ENCODE measurements around the gene HOXD8. TPM values are rescaled to one million over a fixed set of nuclear protein-coding genes. Genes with fewer than 3 reads are reported as not detected.

HOXD8 gene
- total and polyA plus RNA-seq, 9 of the 15 experiments (the other 6 are each of a cell fraction or from before 2014, with no cell fraction given), result 0.04 to 0.15 TPM; not detected in 7

DNA sequence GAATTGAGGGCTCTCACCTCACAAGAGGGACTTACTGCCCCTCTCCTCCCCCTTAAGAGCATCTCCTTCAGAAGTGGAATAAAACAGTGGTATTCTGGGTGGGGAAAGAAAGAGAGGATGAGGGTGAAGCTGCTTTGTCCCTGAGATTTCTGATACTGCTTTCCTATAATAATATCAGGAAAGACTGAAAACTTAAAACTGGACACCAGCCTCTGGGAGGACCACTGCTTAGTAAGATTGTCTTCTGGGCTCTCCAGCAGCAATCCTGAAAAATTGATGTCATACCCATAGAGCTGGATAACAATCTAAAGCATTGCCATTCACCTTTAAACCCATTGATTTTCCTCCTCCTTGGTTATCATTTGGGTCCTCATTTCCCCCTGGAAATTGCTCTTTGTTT, 17.1 kb downstream of the HOXD8 start:
- Histone ChIP-seq H2AFZ (ENCODE audit: low read depth, low read length) (no peak overlapping the region), H3K9ac (ENCODE audit: insufficient read depth in 1 of 2, low read depth in 2 of 2, low read length in 2 of 2) (no peak overlapping the region), H3K9me1 (ENCODE audit: control insufficient read depth, insufficient read depth, low read length) (no peaks in the 10 kb centered on the region), H3K4me3 (no peak overlapping the region), H3K36me3 (ENCODE audit: control insufficient read depth, insufficient read depth, low read length) (no peaks in the 10 kb centered on the region), H3K4me2 (ENCODE audit: insufficient read depth, low read length) (no peak overlapping the region), H3K79me2 (ENCODE audit: control insufficient read depth, insufficient read depth, low read length) (no peaks in the 10 kb centered on the region), H3K4me1 (replicated peaks in 1 of 2; ENCODE audit: control insufficient read depth in 2 of 2, insufficient read depth in 2 of 2, low read length in 2 of 2) (peaks cover 0 to 3% of the 10 kb centered on the region in 2 experiments; a peak in 1 of 5 replicates), H4K20me1 (replicated peaks; ENCODE audit: control insufficient read depth, insufficient read depth, low read length) (no peaks in the 10 kb centered on the region; the same call in 1 of the 2 replicates), H3K9me3 (replicated peaks; ENCODE audit: control insufficient read depth, insufficient read depth, low read depth, low read length) (no peaks in the 10 kb centered on the region), H3K27me3 (ENCODE audit: control insufficient read depth in 2 of 2, insufficient read depth in 2 of 2, low read length in 2 of 2) (peaks cover 54 to 57% of the 10 kb centered on the region in 2 experiments), H3K27ac (ENCODE audit: extremely low read depth, low read depth, low read length) (no peak overlapping the region)
- in situ Hi-C loops (cut with MboI), result loop anchor here (25.0 kb wide), 2 partner anchors 666 to 1616 kb away; no protein-coding TSS in a partner anchor
- ChIA-PET POLR2A (no interaction called here), CTCF (ENCODE audit: low intra/inter-chr PET ratio) (no interaction called here)
- ATAC-seq (no peak), DNase-seq (ENCODE audit: extremely low read depth in 1 of 4, low spot score in 3 of 4) (no peak), FAIRE-seq (no peak)
- no TSS peak for BruUV-seq (replicated peaks)
- intact Hi-C loops (cut with micrococcal nuclease), result loop anchor here (10.0 kb wide), 2 partner anchors 228 to 1608 kb away; no protein-coding TSS in a partner anchor
- TF ChIP-seq, protein P1, sequence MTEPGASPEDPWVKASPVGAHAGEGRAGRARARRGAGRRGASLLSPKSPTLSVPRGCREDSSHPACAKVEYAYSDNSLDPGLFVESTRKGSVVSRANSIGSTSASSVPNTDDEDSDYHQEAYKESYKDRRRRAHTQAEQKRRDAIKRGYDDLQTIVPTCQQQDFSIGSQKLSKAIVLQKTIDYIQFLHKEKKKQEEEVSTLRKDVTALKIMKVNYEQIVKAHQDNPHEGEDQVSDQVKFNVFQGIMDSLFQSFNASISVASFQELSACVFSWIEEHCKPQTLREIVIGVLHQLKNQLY (CRISPR knock-in tag; conservative IDR thresholded peaks at IDR 0.05), result no peak
- TF ChIP-seq CHD4 (IDR thresholded peaks at IDR 0.05; ENCODE audit: insufficient read depth, insufficient replicate concordance, low read depth, low read length, poor library complexity, severe bottlenecking), result no peak
- TF ChIP-seq NR2C1 (IDR thresholded peaks at IDR 0.05), result no peak
- TF ChIP-seq NR2C1 (tag; IDR thresholded peaks at IDR 0.05), result no peak
- no peak for TF ChIP-seq CEBPB (tag; IDR thresholded peaks at IDR 0.05)
- TF ChIP-seq ZNF408 (CRISPR knock-in tag; IDR thresholded peaks at IDR 0.05; ENCODE audit: low read depth), result no peak
- no peak for TF ChIP-seq MED1 (CRISPR knock-in tag; IDR thresholded peaks at IDR 0.05; ENCODE audit: borderline replicate concordance)
- TF ChIP-seq ZC3H8 (IDR thresholded peaks at IDR 0.05), result no peak
- no peak for TF ChIP-seq RNF2 (IDR thresholded peaks at IDR 0.05)
- TF ChIP-seq, protein P2, sequence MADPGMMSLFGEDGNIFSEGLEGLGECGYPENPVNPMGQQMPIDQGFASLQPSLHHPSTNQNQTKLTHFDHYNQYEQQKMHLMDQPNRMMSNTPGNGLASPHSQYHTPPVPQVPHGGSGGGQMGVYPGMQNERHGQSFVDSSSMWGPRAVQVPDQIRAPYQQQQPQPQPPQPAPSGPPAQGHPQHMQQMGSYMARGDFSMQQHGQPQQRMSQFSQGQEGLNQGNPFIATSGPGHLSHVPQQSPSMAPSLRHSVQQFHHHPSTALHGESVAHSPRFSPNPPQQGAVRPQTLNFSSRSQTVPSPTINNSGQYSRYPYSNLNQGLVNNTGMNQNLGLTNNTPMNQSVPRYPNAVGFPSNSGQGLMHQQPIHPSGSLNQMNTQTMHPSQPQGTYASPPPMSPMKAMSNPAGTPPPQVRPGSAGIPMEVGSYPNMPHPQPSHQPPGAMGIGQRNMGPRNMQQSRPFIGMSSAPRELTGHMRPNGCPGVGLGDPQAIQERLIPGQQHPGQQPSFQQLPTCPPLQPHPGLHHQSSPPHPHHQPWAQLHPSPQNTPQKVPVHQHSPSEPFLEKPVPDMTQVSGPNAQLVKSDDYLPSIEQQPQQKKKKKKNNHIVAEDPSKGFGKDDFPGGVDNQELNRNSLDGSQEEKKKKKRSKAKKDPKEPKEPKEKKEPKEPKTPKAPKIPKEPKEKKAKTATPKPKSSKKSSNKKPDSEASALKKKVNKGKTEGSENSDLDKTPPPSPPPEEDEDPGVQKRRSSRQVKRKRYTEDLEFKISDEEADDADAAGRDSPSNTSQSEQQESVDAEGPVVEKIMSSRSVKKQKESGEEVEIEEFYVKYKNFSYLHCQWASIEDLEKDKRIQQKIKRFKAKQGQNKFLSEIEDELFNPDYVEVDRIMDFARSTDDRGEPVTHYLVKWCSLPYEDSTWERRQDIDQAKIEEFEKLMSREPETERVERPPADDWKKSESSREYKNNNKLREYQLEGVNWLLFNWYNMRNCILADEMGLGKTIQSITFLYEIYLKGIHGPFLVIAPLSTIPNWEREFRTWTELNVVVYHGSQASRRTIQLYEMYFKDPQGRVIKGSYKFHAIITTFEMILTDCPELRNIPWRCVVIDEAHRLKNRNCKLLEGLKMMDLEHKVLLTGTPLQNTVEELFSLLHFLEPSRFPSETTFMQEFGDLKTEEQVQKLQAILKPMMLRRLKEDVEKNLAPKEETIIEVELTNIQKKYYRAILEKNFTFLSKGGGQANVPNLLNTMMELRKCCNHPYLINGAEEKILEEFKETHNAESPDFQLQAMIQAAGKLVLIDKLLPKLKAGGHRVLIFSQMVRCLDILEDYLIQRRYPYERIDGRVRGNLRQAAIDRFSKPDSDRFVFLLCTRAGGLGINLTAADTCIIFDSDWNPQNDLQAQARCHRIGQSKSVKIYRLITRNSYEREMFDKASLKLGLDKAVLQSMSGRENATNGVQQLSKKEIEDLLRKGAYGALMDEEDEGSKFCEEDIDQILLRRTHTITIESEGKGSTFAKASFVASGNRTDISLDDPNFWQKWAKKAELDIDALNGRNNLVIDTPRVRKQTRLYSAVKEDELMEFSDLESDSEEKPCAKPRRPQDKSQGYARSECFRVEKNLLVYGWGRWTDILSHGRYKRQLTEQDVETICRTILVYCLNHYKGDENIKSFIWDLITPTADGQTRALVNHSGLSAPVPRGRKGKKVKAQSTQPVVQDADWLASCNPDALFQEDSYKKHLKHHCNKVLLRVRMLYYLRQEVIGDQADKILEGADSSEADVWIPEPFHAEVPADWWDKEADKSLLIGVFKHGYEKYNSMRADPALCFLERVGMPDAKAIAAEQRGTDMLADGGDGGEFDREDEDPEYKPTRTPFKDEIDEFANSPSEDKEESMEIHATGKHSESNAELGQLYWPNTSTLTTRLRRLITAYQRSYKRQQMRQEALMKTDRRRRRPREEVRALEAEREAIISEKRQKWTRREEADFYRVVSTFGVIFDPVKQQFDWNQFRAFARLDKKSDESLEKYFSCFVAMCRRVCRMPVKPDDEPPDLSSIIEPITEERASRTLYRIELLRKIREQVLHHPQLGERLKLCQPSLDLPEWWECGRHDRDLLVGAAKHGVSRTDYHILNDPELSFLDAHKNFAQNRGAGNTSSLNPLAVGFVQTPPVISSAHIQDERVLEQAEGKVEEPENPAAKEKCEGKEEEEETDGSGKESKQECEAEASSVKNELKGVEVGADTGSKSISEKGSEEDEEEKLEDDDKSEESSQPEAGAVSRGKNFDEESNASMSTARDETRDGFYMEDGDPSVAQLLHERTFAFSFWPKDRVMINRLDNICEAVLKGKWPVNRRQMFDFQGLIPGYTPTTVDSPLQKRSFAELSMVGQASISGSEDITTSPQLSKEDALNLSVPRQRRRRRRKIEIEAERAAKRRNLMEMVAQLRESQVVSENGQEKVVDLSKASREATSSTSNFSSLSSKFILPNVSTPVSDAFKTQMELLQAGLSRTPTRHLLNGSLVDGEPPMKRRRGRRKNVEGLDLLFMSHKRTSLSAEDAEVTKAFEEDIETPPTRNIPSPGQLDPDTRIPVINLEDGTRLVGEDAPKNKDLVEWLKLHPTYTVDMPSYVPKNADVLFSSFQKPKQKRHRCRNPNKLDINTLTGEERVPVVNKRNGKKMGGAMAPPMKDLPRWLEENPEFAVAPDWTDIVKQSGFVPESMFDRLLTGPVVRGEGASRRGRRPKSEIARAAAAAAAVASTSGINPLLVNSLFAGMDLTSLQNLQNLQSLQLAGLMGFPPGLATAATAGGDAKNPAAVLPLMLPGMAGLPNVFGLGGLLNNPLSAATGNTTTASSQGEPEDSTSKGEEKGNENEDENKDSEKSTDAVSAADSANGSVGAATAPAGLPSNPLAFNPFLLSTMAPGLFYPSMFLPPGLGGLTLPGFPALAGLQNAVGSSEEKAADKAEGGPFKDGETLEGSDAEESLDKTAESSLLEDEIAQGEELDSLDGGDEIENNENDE (IDR thresholded peaks at IDR 0.05; ENCODE audit: low read depth, low read length), result no peak

All from K562 (cell line).